ENCODE measurements around the gene TH.
A peak's percentile ranks its signal among the peaks of the same experiment; 100 is the strongest.

The TH gene

DNA sequence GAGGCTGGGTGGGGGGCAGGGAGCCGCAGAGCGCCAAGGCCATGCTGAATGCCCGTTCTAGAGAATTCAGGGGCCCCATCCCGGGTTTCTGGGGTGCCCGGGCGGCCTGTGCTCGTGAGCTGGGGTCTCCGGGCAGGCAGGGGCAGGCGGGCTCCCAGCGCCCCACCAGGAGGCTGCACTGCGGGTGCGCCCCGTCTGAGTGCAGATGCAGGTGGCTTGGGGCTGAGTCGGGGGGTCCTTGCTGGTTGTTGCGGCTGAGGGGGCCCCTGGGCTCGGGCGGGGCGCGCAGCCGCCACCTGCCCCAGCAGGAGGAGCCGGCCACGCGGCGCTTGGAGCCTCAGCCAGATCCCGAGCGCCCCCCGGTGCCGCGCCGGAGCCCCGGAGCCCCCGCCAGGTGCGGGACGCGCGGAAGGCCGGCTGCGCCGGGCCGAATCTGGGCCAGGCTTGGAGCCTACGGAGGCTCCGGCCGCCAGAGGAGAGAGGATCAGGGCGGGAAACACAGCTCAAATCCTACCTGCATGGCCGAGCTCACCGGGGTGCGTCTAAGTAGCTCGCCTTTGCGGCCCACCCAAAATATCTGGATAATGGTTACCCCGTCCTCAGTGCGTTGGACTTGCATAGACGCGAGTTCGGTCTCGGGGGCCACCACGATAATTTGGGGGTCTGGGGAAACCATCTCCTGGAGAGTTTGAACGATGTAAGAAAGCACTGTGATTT is 31.8 kb downstream of the TH start:
- DNase-seq = peak in 2 of 3 experiments; percentile 70 to 79

DNA sequence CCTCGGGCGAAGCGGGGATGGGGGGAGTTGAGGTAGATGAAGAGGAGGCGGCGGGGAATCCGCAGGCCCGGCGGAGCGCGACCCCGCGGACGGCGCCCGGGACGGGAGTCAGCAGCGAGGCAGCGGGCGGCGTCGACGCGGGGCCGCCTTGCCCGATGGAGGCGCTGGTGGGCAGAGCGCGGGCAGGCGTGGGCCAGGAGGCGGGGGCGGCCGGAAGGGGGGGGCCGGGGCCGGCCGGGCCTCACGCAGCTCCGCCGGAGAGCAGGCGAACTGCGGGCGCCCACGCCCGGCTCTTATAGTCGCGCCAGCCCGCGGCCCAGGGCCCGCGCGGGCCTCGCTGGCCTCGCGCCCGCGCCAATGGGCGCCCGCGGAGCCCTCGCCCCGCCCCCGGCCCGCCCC is 32.5 kb downstream of the TH start, which contains the start of gene IGF2:
TSS of gene IGF2 (minus strand) at position 267 of the 399 bp plus-strand sequence. CDS start 3,866 bp downstream, outside the sequence.
- peak in 2 of 3 experiments; percentile 67 to 73 for DNase-seq

DNA sequence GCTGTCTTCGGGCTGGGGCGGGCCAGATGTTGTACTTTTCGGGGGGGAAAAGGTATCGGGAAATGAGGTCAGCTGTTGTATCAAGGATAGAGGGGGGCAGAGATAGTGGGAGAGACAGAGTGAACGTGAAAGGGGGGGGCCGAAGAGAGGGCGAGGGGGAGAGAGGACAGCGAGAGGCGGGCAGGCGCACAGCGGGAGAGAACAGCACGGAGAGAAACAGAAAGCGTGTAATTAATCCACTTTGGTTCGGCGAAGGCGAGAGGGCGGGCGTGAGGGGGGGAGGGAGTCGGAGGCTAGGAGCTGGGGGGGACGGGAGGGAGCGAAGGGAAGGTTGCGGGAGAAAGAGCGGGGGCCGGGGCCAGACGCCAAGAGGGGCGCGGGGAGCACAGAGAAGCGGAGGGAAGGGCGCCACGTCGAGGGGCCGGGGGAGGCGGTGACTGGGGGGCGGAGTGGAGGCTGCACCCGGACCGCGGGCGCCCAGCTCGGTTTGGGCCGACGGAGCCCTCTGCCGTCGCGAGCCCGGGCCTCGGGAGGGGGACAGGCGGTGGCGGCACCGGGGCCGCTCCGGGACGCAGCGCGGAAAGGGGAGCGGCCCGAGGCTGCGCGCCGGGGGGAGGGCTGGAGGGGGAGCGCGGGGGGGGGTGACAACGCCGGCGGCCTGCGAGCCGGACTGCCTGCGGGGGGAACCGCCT is 33.0 kb downstream of the TH start:
- DNase-seq = peak in 2 of 3 experiments; percentile 82 to 89

DNA sequence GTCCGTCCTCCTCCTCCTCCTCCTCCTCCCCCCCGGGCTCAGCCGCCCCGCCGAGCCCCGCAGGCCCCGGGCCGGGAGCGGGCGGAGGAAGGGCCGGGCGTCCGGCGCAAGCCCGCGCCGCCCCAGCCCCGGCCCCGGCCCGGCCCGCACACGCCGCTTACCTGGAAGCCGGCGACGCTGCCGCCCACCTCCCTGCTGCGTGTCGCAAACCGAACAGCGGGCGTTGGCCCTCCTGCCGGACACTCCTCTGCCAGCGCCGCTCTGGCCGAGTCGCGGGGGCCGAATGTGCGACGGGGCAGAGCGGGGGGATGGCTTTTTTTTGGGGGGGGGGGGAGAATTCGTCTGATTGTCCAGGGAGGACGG is 33.6 kb downstream of the TH start:
- peak in 2 of 3 experiments; percentile 62 to 64 for DNase-seq

DNA sequence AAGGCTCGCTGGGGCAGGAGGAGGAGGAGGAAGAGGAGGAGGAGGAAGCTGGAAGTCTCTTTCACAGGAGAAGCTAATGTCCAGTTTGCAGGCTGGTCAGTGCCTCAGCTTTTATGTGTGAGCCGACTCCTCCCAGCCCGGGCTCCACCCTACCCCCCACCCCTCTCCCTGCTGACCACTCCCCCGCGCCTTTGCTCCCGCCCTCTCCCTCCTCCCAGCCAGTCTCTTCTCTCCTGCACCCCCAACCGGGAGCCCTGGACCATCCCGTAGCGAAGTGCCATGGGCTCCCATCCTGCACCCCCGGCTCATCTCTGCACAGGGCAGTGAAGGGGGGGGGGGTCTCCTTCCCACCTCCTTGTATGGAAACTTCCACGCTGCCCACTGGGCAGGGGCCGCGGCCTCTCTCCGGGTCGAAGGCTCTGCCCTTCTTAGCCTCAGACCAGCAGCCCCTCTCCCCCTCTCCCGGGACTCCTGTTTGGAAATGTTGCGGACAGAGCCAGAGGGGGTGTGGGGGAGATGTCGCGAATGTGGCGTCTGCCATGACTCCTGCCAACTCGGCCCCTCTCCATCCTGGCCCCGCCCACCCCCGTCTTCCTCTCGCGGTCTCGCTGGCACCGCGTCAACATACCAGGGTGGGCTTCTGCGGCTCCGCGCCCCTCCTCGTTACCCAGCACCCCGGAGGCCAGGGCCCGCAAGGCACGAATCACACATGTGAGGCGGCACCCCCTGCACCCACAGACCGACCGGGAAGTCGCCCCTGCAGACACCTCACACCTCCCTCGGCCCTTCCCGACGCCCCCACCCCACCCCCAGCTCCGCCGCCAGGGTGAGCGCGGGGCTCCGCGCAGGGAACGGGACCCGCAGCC is 34.2 kb downstream of the TH start:
- DNase-seq = peak in 2 of 3 experiments; percentile 67 to 72

DNA sequence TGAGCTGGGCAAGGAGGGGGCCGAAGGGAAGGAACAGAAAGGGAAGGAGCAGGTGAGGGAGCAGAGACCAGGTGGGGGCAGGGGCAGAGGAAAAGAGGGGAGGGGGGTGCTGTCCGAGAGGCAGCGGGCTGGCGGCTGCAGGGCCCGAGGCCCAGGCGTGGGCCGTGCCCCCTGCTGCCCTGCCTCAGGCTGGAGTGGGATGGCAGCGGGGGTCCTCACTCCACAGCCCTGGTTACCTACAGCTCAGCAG is 34.7 kb downstream of the TH start:
- DNase-seq = no peak

DNA sequence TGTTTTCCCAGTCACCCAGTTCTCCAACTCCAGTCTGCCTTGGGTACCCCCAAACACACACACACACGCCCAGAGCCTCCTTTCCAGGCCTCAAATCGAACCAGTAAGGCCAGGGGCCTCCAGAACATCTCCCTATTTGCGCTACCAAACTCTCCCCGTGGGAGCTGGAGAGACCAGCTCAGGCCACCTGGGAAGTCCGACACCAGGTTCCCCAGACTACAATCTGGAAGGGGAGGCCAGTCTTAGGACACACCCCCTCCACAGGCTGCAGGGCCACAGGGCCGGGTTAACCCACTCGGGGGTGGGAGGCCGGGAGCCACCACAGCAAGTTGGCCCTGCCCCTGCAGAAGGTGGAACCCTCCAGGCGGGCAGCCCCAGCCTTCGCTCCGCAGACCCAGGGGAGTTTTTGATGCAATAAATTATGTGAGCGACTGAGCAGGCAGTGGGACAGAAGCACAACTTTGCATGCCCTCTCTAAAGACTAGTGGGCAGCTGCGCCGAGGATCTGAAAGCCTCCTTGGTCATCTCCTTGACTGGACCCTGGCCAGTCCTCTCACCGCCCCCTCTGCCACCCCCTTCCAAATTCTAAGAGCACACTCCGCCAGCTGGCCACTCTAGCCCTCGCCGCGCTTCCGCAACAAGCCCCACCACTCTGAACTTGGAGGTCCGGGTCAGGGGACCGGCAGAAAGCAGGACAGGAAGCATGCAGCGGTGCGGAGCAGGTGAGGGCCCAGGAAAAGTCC is 35.2 kb downstream of the TH start:
- peak in 1 of 3 experiments; percentile 36 for DNase-seq

DNA sequence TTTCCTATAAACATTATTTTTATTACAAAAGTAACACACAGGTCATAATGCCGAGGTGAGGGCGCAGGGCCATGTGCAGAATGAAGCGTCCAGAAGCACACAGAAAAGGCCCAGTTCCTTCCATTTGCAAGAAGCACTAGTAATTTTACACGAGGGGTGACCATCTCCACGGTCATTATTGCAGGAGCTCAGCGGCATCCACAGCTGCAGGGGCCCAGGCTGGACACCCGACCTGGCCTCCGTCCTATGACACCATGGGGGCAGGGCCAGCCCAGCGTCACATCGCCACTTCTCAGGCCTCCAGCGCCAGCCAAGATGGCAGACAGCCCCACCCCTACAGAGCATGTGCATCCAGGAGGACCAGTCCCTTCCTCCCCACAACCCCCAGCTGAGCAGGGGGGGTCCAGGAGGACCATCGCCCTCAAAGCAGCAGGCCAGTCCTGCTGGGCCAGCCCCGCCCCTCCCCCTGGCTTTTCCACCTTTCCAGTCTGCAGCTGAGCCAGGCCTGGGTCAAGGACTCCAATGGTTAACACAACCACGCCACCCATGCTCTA is 35.9 kb downstream of the TH start:
- no peak for DNase-seq

DNA sequence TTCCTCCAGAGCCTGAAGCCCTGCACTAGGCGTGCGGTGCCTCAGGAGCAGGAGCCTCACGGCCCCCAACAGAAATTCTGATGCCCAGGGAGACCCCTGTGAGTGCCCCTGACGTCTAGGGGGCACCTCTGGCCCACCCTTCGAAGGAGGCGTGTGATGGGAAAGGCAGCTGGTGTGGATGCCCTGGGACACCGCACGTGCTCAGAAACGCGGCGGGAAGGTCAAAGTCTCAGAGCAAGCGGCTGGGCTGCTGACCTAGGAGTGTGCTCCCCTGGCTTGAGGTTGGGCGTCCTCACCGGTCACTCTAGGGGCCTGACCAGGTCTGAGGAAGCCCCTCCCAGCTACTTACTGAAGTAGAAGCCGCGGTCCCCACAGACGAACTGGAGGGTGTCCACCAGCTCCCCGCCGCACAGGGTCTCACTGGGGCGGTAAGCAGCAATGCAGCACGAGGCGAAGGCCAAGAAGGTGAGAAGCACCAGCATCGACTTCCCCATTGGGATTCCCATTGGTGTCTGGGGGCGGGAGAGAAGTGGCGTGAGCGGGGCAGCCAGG is 36.5 kb downstream of the TH start:
- DNase-seq = no peak

DNA sequence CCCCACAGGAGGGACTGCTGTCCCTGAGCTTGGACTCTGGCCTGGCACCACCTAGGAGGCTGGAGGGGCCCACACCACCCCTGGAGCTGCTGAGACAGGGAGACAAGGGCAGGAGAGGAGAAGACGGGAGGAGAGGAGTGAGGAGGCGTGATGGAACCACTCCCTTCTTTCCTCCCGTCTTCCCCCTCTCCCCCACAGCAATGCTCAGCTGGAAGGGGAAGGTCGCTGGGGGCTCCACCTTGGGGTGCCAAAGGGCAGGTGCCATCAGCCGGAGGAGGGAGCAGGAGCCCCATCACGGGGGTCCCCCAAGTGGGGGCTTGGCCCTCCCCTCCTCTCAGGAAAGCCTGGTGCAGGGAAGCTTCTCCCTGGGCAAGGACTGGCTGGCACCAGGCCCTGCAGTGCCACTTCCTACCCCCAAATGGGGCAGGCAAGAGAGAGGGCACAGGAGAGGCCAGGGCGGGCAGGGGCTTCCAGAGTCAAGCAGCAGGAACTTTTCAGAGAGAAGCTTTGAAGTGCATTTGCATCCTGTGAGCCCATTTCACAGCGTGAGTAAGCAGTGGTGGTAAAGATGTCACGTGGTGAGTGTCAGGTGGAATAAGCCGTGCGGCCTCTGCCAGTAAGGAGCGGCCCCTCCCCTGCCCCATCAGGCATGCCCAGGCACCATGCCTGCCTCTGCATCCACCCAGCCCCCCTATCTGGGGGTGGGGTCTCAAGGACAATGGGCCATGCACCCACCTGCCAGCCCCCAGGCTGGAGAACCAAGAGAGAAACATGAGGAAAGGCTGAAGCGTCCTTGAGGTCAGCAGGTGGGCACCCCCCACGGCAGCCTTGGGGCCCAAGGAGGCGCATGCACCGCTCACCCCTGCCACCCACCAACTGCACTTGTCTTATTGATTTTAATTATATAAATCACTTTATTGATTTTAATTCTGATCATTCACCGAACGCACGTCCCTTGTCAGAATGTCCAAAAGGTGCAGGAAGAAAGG is 37.3 kb downstream of the TH start:
- no peak for DNase-seq

DNA sequence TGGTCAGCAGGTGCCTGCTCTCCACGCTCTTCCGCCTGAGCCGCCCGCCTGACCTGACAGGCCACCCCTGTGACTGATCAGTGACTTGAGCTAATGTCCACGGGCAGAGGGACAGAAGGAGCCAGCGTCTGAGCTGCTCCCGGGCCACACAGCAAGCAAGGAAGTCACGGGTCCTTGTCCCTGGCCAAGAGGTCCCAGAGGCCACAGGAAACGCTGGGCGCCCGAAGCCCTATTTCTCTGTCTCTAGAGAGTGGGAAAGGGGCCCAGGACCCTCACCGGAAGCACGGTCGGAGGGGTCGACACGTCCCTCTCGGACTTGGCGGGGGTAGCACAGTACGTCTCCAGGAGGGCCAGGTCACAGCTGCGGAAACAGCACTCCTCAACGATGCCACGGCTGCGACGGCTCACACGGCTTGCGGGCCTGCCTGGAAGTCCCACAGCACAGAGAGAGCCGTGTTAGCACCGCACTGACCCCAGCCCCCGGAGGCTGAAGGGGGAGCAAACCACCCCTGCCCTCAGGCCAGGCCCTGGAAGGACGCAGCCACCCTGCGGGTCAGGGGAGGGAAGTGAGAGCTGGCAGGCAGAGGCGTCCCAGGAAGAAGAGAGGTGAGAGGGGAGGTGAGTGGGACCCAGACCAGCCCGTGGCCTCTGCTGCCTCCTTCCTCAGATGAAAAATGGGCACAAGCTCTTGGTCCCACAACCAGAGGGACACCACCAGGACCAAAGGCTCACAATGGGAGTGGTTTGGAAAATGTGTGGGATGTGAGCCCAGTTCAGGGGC is 38.2 kb downstream of the TH start:
- DNase-seq = no peak

DNA sequence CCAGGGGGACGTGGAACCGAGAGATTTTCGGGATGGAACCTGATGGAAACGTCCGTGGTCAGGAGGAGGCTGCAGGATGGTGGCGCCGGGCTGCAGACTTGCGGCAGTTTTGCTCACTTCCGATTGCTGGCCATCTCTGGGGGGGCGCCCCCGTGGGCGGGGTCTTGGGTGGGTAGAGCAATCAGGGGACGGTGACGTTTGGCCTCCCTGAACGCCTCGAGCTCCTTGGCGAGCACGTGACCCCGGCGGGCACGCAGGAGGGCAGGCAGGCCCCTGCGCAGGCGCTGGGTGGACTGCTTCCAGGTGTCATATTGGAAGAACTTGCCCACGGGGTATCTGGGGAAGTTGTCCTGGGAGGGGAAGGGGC is 38.8 kb downstream of the TH start:
- no peak for DNase-seq

DNA sequence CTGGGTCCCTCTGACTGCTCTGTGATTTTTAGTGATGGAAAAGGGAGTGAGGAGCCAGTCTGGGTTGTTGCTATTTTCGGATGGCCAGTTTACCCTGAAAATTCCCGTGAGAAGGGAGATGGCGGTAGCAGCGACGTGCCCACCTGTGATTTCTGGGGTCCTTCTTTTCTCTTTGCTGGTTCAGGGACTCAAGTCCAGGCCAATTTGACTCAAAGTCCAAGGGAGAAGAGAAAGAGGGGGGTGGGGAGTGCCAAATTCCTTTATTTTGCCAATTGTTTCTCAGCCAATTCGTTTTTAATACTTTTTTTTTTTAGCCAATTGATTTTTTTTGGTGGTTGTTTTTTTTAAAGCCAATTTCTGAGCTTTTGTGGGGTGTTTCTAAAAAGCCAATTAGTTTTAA is 39.4 kb downstream of the TH start:
- DNase-seq = no peak

DNA sequence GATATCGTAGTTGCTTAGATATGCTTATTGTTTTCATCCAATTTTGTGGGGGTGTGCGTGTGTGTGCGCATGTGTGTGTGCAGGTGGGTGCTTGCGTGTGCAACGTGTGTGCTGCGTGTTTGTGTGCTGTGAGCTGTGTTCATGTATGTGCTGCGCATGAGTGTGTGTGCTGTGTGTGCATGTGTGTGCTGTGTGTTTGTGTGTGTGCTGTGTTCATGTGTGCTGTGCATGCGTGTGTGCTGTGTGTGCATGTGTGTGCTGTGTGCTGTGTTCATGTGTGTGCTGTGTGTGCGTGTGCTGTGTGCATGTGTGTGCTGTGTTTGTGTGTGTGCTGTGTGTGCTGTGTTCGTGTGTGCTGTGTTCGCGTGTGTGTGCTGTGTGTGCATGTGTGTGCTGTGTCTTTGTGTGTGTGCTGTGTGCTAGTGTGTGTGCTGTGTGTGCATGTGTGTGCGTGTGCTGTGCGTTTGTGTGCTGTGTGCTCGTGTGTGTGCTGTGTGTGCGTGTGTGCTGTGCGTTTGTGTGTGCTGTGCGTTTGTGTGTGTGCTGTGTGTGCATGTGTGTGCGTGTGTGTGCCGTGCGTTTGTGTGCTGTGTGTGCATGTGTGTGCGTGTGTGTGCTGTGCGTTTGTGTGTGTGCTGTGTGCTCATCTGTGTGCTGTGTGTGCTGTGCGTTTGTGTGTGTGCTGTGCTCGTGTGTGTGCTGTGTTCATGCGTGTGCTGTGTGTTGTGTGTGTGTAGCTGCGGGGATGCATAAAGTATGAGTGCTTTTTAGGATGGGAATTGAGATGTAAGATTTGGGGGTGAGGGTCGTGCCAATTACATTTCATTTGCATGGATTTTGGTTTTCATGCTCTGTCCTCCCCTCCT is 40.0 kb downstream of the TH start:
- DNase-seq = no peak

DNA sequence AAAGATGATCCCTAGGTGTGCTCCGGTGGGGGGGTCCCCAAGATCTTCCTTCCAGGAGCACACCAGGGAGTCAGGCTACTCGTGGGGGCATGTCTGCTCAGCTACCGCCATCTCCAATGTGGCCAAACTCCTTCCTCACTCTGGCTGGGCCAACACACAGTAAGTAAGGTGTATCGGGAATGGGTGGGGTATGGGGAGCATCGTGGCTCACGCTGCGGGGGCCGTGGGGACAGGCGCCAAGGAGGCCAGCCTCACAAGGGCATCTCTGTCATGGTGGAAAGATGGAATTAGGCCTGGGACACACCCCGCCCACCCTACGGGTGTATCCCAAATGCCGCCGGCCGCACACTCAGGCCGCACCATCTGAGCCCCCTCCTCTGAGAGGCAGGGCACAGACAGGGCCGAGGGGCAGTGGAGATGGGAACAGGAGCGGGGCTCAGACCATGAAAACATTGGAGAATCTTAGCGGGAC is 40.7 kb downstream of the TH start:
- DNase-seq = no peak

DNA sequence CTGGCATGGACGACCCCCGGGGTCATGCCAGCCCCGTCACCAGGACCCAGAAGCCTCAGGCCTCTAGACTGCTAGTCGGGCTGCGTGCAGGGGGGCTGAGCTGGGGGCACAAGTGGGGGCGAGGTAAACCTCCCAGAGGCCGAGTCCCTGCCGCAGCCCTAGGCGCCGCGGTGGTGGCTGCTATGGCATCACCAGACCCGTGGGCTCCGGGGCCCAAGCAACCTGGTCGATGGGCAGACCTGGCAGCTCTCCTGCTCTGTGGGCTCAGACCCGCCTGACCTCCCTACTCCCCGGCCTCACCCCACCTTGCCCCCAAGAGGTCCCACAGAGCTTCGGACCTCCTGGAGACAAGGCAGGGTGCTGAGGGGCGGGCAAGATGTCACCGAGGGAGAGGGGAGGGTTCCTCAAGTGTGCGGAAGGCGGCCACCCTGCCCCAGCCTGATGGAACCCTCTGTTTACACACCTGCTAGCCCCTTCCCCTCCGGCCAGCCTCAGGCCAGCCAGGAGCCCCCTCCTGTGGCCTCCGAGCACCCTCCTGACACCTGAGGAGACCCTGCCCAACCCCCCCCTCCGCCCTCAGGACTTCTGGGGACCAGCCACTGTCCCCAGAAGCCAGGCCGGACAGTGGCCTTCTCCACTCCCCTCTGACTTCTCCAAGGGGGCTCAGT is 41.8 kb downstream of the TH start:
- DNase-seq = no peak

DNA sequence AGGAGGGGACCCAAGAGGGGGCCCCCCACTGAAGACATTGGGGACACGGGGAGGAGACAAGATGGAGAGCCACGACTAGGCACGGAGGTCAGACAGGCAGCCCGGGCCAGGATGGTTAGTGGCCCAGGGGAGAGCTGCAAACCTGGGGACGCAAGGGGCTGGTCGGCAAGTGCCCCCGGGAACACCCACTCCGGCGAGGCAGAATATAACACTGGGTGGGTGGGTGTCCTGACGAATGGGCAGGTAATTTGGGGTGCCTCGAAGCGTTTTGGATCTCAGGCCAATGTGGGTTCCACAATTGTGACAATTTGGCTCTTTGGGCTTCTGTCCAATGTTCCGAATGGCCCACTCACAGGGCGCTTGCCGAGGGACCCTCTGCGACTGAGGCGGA is 42.3 kb downstream of the TH start:
- no peak for DNase-seq

DNA sequence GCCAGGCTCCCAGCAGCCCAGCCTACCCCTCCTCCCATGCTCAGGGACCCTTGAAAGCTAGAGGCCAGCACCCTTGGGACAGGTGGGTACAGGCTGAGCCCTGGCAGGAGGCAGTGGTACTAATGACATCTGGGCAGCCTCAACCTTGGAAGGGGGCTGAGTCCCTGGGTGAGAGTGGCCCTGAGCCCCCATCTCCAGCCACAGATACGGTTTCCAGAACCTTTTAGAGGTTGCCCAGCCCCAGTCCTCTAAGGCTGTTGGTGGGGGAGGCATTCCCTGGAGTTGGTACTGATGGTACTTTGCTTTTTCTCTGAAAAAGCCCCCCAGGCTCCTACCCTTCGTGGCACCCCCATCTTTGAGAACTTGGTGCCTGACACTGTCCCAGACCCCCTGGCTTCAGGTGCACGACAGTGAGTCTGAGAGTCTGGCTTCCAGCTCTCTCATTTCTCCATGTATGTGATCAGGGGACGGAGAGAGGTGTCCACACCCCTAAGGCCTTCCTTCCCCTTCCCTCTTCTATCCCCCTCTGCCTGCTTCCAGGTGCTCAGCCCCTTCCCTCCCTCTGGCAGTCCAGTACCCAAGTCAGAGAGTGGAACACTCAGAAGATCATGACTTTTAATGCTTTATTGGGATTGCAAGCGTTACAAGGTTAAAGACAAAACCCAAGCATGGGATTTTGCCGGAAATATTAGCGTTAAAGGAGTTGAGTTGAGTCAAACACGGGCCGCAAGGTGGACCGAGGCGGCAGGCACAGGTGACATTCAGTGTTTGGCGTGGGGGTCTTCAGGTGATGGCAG is 42.9 kb downstream of the TH start:
- DNase-seq = peak in 1 of 3 experiments; percentile 4

Data from NCI-H1417 (cell line).